HepG2 (cell line): ENCODE measurements around the gene LSMEM2. TPM values are rescaled to one million over a fixed set of nuclear protein-coding genes. Genes with fewer than 3 reads are reported as not detected.

Experiments used
- KDM6A ChIP-seq: IDR thresholded peaks from 2 replicates; pipeline ENCODE4 v1.6.1; 2016; ENCODE audit warnings: low read depth
- MED13 ChIP-seq: sonication (generic); formaldehyde crosslinking; IDR thresholded peaks from 2 replicates; pipeline ENCODE4 v1.5.0; 2020; ENCODE audit warnings: missing genetic modification reagents
- PHB2 ChIP-seq: fragments of 450-650 bp; IDR thresholded peaks from 2 replicates; pipeline ENCODE4 v1.6.1; 2018; ENCODE audit not compliant: partially characterized antibody
- SIX1 ChIP-seq: sonication (generic); formaldehyde crosslinking; IDR thresholded peaks from 2 replicates; pipeline ENCODE4 v1.4.0; 2020; ENCODE audit warnings: missing genetic modification reagents, borderline replicate concordance
- TAF1 ChIP-seq: sonication (generic); formaldehyde crosslinking; IDR thresholded peaks from 2 replicates; pipeline ENCODE4 v1.4.0; 2020; ENCODE audit warnings: missing genetic modification reagents
- ZKSCAN8 ChIP-seq: IDR thresholded peaks from 2 replicates; pipeline ENCODE4 v1.6.1; 2016; ENCODE audit warnings: borderline replicate concordance, missing genetic modification reagents, missing compliant biosample characterization
- ZNF567 ChIP-seq: sonication (generic); formaldehyde crosslinking; IDR thresholded peaks from 2 replicates; pipeline ENCODE4 v1.8.1; 2023; ENCODE audit warnings: mild to moderate bottlenecking, missing genetic modification reagents, borderline replicate concordance
- ZSCAN22 ChIP-seq: sonication (generic); formaldehyde crosslinking; IDR thresholded peaks from 2 replicates; pipeline ENCODE4 v1.4.0; 2020; ENCODE audit warnings: mild to moderate bottlenecking, missing genetic modification reagents
- polyA plus RNA-seq, 8 experiments: library from polyadenylated mRNA; depleted of rRNA in 3 of 8; stranded (reverse) in 7 of 8; unstranded in 1 of 8; fragments of >200 nt; fragmentation: Illumina TruSeq in 4 of 8; extraction: Trizol in 4 of 8; gene quantifications; 2 replicates each; pipeline versions ENCODE4 v1.2.1 to v1.2.3, GENCODE V29; 2011 to 2016; ENCODE audit warnings: low read depth in 4 of 8, missing spikeins in 1 of 8, mixed read lengths in 1 of 8; ENCODE audit not compliant: insufficient read depth in 1 of 8
- total RNA-seq, 5 experiments: library from RNA; depleted of rRNA; stranded (reverse); fragments of >200 nt; fragmentation: Illumina TruSeq; extraction: Trizol; gene quantifications; 2 replicates each; pipeline ENCODE4 v1.2.3, GENCODE V29; 2016; ENCODE audit warnings: low read depth in 1 of 5
- TF ChIP-seq, protein P1 (sequence below): sonication (generic); formaldehyde crosslinking; IDR thresholded peaks from 2 replicates; pipeline ENCODE4 v1.5.0; 2020; ENCODE audit warnings: missing genetic modification reagents, mild to moderate bottlenecking, borderline replicate concordance
- TF ChIP-seq, protein P2 (sequence below): IDR thresholded peaks from 2 replicates; pipeline ENCODE4 v1.6.1; 2016; ENCODE audit warnings: missing compliant biosample characterization, missing genetic modification reagents, borderline replicate concordance
- TF ChIP-seq, protein P3 (sequence below): sonication (generic); formaldehyde crosslinking; IDR thresholded peaks from 2 replicates; pipeline ENCODE4 v1.4.0; 2020; ENCODE audit warnings: mild to moderate bottlenecking, missing genetic modification reagents
- TF ChIP-seq, protein P4 (sequence below): sonication (generic); formaldehyde crosslinking; IDR thresholded peaks from 2 replicates; pipeline ENCODE4 v1.9.0; 2021; ENCODE audit warnings: missing genetic modification reagents, borderline replicate concordance

Gene LSMEM2
- total and polyA plus RNA-seq, 2 of the 13 experiments (the other 11 are each of a cell fraction or from before 2014, with no cell fraction given), result 0.07 to 0.41 TPM

DNA sequence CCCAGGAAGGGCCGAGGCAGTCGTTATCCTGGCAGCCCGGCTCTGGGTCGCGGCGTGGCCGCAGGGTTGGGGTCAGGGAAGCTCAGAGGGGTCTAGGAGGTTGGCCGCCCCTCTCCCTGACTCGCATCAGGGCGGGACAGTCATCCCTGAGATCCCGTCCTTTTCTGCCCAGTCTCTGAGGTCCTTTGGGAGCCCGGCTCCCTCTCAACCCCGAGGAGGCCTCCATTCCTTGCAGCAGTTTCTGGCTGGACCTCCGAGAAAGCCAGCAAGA is 43.2 kb downstream of the LSMEM2 start (continued):
- TF ChIP-seq ZNF567, result 0 out of 2 replicates have a peak, but pooled peaks have one; percentile 16
- TF ChIP-seq TAF1 (CRISPR knock-in tag), result peak; percentile 51
- TF ChIP-seq SIX1 (CRISPR knock-in tag), result 0 out of 2 replicates have a peak, but pooled peaks have one; percentile 8
- TF ChIP-seq PHB2, result no peak
- TF ChIP-seq, protein P1, sequence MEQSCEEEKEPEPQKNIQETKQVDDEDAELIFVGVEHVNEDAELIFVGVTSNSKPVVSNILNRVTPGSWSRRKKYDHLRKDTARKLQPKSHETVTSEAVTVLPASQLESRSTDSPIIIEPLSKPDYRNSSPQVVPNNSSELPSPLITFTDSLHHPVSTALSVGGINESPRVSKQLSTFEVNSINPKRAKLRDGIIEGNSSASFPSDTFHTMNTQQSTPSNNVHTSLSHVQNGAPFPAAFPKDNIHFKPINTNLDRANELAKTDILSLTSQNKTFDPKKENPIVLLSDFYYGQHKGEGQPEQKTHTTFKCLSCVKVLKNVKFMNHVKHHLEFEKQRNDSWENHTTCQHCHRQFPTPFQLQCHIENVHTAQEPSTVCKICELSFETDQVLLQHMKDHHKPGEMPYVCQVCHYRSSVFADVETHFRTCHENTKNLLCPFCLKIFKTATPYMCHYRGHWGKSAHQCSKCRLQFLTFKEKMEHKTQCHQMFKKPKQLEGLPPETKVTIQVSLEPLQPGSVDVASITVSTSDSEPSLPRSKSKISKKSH (CRISPR knock-in tag), result no peak
- peak; percentile 90 for TF ChIP-seq ZSCAN22 (CRISPR knock-in tag)
- TF ChIP-seq MED13 (CRISPR knock-in tag), result peak; percentile 33; the same call in 1 of the 2 replicates
- TF ChIP-seq, protein P2, sequence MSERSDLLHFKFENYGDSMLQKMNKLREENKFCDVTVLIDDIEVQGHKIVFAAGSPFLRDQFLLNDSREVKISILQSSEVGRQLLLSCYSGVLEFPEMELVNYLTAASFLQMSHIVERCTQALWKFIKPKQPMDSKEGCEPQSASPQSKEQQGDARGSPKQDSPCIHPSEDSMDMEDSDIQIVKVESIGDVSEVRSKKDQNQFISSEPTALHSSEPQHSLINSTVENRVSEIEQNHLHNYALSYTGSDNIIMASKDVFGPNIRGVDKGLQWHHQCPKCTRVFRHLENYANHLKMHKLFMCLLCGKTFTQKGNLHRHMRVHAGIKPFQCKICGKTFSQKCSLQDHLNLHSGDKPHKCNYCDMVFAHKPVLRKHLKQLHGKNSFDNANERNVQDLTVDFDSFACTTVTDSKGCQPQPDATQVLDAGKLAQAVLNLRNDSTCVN (CRISPR knock-in tag), result no peak
- TF ChIP-seq, protein P3, sequence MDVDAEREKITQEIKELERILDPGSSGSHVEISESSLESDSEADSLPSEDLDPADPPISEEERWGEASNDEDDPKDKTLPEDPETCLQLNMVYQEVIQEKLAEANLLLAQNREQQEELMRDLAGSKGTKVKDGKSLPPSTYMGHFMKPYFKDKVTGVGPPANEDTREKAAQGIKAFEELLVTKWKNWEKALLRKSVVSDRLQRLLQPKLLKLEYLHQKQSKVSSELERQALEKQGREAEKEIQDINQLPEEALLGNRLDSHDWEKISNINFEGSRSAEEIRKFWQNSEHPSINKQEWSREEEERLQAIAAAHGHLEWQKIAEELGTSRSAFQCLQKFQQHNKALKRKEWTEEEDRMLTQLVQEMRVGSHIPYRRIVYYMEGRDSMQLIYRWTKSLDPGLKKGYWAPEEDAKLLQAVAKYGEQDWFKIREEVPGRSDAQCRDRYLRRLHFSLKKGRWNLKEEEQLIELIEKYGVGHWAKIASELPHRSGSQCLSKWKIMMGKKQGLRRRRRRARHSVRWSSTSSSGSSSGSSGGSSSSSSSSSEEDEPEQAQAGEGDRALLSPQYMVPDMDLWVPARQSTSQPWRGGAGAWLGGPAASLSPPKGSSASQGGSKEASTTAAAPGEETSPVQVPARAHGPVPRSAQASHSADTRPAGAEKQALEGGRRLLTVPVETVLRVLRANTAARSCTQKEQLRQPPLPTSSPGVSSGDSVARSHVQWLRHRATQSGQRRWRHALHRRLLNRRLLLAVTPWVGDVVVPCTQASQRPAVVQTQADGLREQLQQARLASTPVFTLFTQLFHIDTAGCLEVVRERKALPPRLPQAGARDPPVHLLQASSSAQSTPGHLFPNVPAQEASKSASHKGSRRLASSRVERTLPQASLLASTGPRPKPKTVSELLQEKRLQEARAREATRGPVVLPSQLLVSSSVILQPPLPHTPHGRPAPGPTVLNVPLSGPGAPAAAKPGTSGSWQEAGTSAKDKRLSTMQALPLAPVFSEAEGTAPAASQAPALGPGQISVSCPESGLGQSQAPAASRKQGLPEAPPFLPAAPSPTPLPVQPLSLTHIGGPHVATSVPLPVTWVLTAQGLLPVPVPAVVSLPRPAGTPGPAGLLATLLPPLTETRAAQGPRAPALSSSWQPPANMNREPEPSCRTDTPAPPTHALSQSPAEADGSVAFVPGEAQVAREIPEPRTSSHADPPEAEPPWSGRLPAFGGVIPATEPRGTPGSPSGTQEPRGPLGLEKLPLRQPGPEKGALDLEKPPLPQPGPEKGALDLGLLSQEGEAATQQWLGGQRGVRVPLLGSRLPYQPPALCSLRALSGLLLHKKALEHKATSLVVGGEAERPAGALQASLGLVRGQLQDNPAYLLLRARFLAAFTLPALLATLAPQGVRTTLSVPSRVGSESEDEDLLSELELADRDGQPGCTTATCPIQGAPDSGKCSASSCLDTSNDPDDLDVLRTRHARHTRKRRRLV (CRISPR knock-in tag), result 0 out of 2 replicates have a peak, but pooled peaks have one; percentile 34
- TF ChIP-seq ZKSCAN8, result peak; percentile 44; the same call in 1 of the 2 replicates
- TF ChIP-seq KDM6A, result no peak
- TF ChIP-seq, protein P4, sequence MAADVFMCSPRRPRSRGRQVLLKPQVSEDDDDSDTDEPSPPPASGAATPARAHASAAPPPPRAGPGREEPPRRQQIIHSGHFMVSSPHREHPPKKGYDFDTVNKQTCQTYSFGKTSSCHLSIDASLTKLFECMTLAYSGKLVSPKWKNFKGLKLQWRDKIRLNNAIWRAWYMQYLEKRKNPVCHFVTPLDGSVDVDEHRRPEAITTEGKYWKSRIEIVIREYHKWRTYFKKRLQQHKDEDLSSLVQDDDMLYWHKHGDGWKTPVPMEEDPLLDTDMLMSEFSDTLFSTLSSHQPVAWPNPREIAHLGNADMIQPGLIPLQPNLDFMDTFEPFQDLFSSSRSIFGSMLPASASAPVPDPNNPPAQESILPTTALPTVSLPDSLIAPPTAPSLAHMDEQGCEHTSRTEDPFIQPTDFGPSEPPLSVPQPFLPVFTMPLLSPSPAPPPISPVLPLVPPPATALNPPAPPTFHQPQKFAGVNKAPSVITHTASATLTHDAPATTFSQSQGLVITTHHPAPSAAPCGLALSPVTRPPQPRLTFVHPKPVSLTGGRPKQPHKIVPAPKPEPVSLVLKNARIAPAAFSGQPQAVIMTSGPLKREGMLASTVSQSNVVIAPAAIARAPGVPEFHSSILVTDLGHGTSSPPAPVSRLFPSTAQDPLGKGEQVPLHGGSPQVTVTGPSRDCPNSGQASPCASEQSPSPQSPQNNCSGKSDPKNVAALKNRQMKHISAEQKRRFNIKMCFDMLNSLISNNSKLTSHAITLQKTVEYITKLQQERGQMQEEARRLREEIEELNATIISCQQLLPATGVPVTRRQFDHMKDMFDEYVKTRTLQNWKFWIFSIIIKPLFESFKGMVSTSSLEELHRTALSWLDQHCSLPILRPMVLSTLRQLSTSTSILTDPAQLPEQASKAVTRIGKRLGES (CRISPR knock-in tag), result 0 out of 2 replicates have a peak, but pooled peaks have one; percentile 27
- TF ChIP-seq, all 625 proteins: peak for 51
